ENCODE measurements around the gene RYR2. TPM values are rescaled to one million over a fixed set of nuclear protein-coding genes. Genes with fewer than 3 reads are reported as not detected.

RYR2 gene
- total RNA-seq, 4 donors from 2014 or later: 0.13 to 2.5 (median 0.88) TPM

GRCh38 chr1:237309595-237310118 is 267.7 kb downstream of the RYR2 start:
- no peaks in the 10 kb centered on the region for H3K4me1 ChIP-seq
- H3K27ac ChIP-seq: no peak overlapping the region
- no peak for TF ChIP-seq POLR2A (IDR thresholded peaks at IDR 0.05)
- TF ChIP-seq CTCF (IDR thresholded peaks at IDR 0.05): no peak
- H3K36me3 ChIP-seq: no peaks in the 10 kb centered on the region
- DNase-seq: no peak
- no peaks in the 10 kb centered on the region for H3K27me3 ChIP-seq
- no peak overlapping the region for H3K4me3 ChIP-seq
- no peaks in the 10 kb centered on the region for H3K9me3 ChIP-seq

GRCh38 chr1:237316352-237316751 is 274.4 kb downstream of the RYR2 start:
- Histone ChIP-seq H3K27me3 (no peaks in the 10 kb centered on the region), H3K27ac (no peak overlapping the region), H3K4me1 (no peaks in the 10 kb centered on the region), H3K4me3 (no peak overlapping the region), H3K9me3 (no peaks in the 10 kb centered on the region), H3K36me3 (no peaks in the 10 kb centered on the region)
- DNase-seq: no peak
- TF ChIP-seq POLR2A (IDR thresholded peaks at IDR 0.05) (no peak), CTCF (IDR thresholded peaks at IDR 0.05) (no peak)

GRCh38 chr1:237318748-237319147 is 276.8 kb downstream of the RYR2 start:
- H3K4me3 ChIP-seq: no peak overlapping the region
- H3K36me3 ChIP-seq: no peaks in the 10 kb centered on the region
- no peaks in the 10 kb centered on the region for H3K9me3 ChIP-seq
- DNase-seq: no peak
- no peak for TF ChIP-seq POLR2A (IDR thresholded peaks at IDR 0.05)
- TF ChIP-seq CTCF (IDR thresholded peaks at IDR 0.05): no peak
- no peak overlapping the region for H3K27ac ChIP-seq
- no peaks in the 10 kb centered on the region for H3K27me3 ChIP-seq
- H3K4me1 ChIP-seq: no peaks in the 10 kb centered on the region

GRCh38 chr1:237320890-237321289 is 278.9 kb downstream of the RYR2 start:
- Histone ChIP-seq H3K4me1 (no peaks in the 10 kb centered on the region), H3K27me3 (no peaks in the 10 kb centered on the region), H3K27ac (no peak overlapping the region), H3K36me3 (no peaks in the 10 kb centered on the region), H3K9me3 (no peaks in the 10 kb centered on the region), H3K4me3 (no peak overlapping the region)
- no peak for DNase-seq
- TF ChIP-seq POLR2A (IDR thresholded peaks at IDR 0.05): no peak
- no peak for TF ChIP-seq CTCF (IDR thresholded peaks at IDR 0.05)

GRCh38 chr1:237324226-237324625 is 282.2 kb downstream of the RYR2 start:
- H3K27me3 ChIP-seq: no peaks in the 10 kb centered on the region
- TF ChIP-seq POLR2A (IDR thresholded peaks at IDR 0.05) (no peak), CTCF (IDR thresholded peaks at IDR 0.05) (no peak)
- no peaks in the 10 kb centered on the region for H3K9me3 ChIP-seq
- no peaks in the 10 kb centered on the region for H3K4me1 ChIP-seq
- DNase-seq: no peak
- H3K36me3 ChIP-seq: no peaks in the 10 kb centered on the region
- no peak overlapping the region for H3K4me3 ChIP-seq
- no peak overlapping the region for H3K27ac ChIP-seq

- H3K27me3 ChIP-seq: no peaks in the 10 kb centered on the region
- no peak for DNase-seq
- no peaks in the 10 kb centered on the region for H3K4me1 ChIP-seq
- no peaks in the 10 kb centered on the region for H3K36me3 ChIP-seq
- H3K9me3 ChIP-seq: no peaks in the 10 kb centered on the region
- no peak overlapping the region for H3K27ac ChIP-seq
- no peak for TF ChIP-seq CTCF (IDR thresholded peaks at IDR 0.05)
- no peak for TF ChIP-seq POLR2A (IDR thresholded peaks at IDR 0.05)
- H3K4me3 ChIP-seq: no peak overlapping the region
Observed at GRCh38 chr1:237327061-237327460, 285.1 kb downstream of the RYR2 start.
